Endothelial cell of umbilical vein (primary cell): ENCODE data around the gene SAPCD2. TPM values are rescaled to one million over a fixed set of nuclear protein-coding genes. Genes with fewer than 3 reads are reported as not detected.

ENCODE experiments used
- BruUV-seq: library from RNA; stranded (reverse); fragments of 400-500 nt; replicated peaks from 2 replicates; lab custom pipeline; 2021; lab: Mats Ljungman, UMichigan
- CTCF ChIA-PET: fragments of 300-600, 350-600 bp; sonication (Branson Sonifier 250); formaldehyde crosslinking; loops from one replicate; lab custom pipeline; 2021; ENCODE audit warnings: antibody characterized with exemption, inconsistent platforms; lab: Charles Lee
- POLR2A ChIA-PET: fragments of 300-600, 350-600 bp; sonication (Branson Sonifier 250); formaldehyde crosslinking; loops from one replicate; lab custom pipeline; 2021; ENCODE audit warnings: antibody characterized with exemption, inconsistent platforms; lab: Charles Lee
- DNase-seq: peaks from one replicate; pipeline ENCODE4 v3.0.0-alpha.2; 2011; ENCODE audit warnings: low read depth, low spot score
- FAIRE-seq: peaks from 2 replicates; lab custom pipeline; 2011; peaks lifted over from hg19 to GRCh38; lab: Jason Lieb, UNC
- H2AFZ ChIP-seq: 2 replicates; pipeline ENCODE4 v1.6.0; 2012; ENCODE audit warnings: low read depth, low read length, control low read depth, inconsistent platforms
- H3K27ac ChIP-seq: 2 replicates; pipeline ENCODE4 v1.5.1; 2011; ENCODE audit warnings: low read depth, mild to moderate bottlenecking, control low read depth, low read length, moderate library complexity; ENCODE audit not compliant: insufficient read depth
- H3K27me3 ChIP-seq, 2 experiments: 2 replicates each; pipeline versions ENCODE4 v1.6.0 to v1.6.1; 2011; ENCODE audit warnings: low read length in 2 of 2, mixed read lengths in 1 of 2; ENCODE audit not compliant: control insufficient read depth in 2 of 2, insufficient read depth in 2 of 2
- H3K36me3 ChIP-seq, 2 experiments: 2 replicates in 1 of 2; 3 replicates in 1 of 2; pipeline ENCODE4 v1.5.1; 2011; ENCODE audit warnings: low read length in 2 of 2, mild to moderate bottlenecking in 1 of 2, moderate library complexity in 1 of 2; ENCODE audit not compliant: control insufficient read depth in 2 of 2, insufficient read depth in 2 of 2; ENCODE audit errors: extremely low read depth in 1 of 2
- H3K4me1 ChIP-seq: 3 replicates; pipeline ENCODE4 v1.5.1; 2011; ENCODE audit warnings: mild to moderate bottlenecking, low read length; ENCODE audit not compliant: control insufficient read depth, insufficient read depth; ENCODE audit errors: extremely low read depth
- H3K4me2 ChIP-seq: 2 replicates; pipeline ENCODE4 v1.6.1; 2011; ENCODE audit warnings: low read length, control low read depth, mixed read lengths; ENCODE audit not compliant: insufficient read depth
- H3K4me3 ChIP-seq, 3 experiments: fragments of 200-600 bp in 1 of 3; sonication (generic), shearing (Covaris generic) in 1 of 3; replicated peaks in 1 of 3; 2 replicates each; pipeline ENCODE4 v1.5.1; 2011 to 2016; ENCODE audit warnings: control low read depth in 3 of 3, low read length in 3 of 3, mild to moderate bottlenecking in 2 of 3, inconsistent platforms in 1 of 3, low read depth in 1 of 3, moderate library complexity in 1 of 3; ENCODE audit not compliant: insufficient read depth in 1 of 3
- H3K79me2 ChIP-seq: 2 replicates; pipeline ENCODE4 v1.6.0; 2012; ENCODE audit warnings: low read length, inconsistent platforms; ENCODE audit not compliant: control insufficient read depth, insufficient read depth
- H3K9ac ChIP-seq: replicated peaks from 2 replicates; pipeline ENCODE3; 2011; ENCODE audit warnings: low read length, control low read depth; ENCODE audit not compliant: insufficient read depth; ENCODE audit errors: extremely low read depth
- H3K9me1 ChIP-seq: replicated peaks from 3 replicates; pipeline ENCODE4 v1.6.0; 2011; ENCODE audit warnings: mild to moderate bottlenecking, low read length; ENCODE audit not compliant: control insufficient read depth, insufficient read depth; ENCODE audit errors: extremely low read depth
- H3K9me3 ChIP-seq: replicated peaks from 2 replicates; pipeline ENCODE4 v1.5.1; 2012; ENCODE audit warnings: low read length, inconsistent platforms; ENCODE audit not compliant: control insufficient read depth, insufficient read depth
- H4K20me1 ChIP-seq: replicated peaks from 2 replicates; pipeline ENCODE3; 2011; ENCODE audit warnings: mild to moderate bottlenecking, low read length; ENCODE audit not compliant: control insufficient read depth, insufficient read depth; ENCODE audit errors: extremely low read depth
- CTCF ChIP-seq, 2 donors: IDR thresholded peaks; 1 replicate in 1 of 2; 2 replicates in 1 of 2; pipeline ENCODE4 v1.5.1; 2011; ENCODE audit warnings: low read length in 2 of 2, mild to moderate bottlenecking in 2 of 2, moderate library complexity in 2 of 2, control low read depth in 1 of 2, inconsistent platforms in 1 of 2, low read depth in 1 of 2; ENCODE audit not compliant: insufficient read depth in 1 of 2; ENCODE audit errors: extremely low read depth in 1 of 2
- EZH2 ChIP-seq: IDR thresholded peaks from 2 replicates; pipeline ENCODE4 v1.6.1; 2012; ENCODE audit warnings: borderline replicate concordance, low read depth, mild to moderate bottlenecking, moderate library complexity, low read length, inconsistent platforms; ENCODE audit not compliant: severe bottlenecking
- FOS ChIP-seq: IDR thresholded peaks from 2 replicates; pipeline ENCODE4 v1.6.1; 2011; ENCODE audit warnings: mild to moderate bottlenecking, low read length, moderate library complexity, borderline replicate concordance; ENCODE audit not compliant: insufficient read depth
- GATA2 ChIP-seq: IDR thresholded peaks from 2 replicates; pipeline ENCODE4 v1.7.0; 2011; ENCODE audit warnings: low read depth, mild to moderate bottlenecking, moderate library complexity, mixed read lengths, low read length; ENCODE audit not compliant: insufficient read length, insufficient read depth
- JUN ChIP-seq: IDR thresholded peaks from 2 replicates; pipeline ENCODE4 v1.6.1; 2011; ENCODE audit warnings: borderline replicate concordance, low read depth; ENCODE audit not compliant: insufficient read length, insufficient read depth
- MAX ChIP-seq: IDR thresholded peaks from 2 replicates; pipeline ENCODE4 v1.6.1; 2011; ENCODE audit not compliant: insufficient read depth, insufficient read length
- MYC ChIP-seq: IDR thresholded peaks from one replicate; pipeline ENCODE4 v1.6.1; 2011; ENCODE audit warnings: mild to moderate bottlenecking, low read depth, low read length
- POLR2A ChIP-seq: IDR thresholded peaks from 2 replicates; pipeline ENCODE4 v1.6.1; 2012; ENCODE audit warnings: low read depth, mild to moderate bottlenecking, control low read depth, low read length
- POLR2AphosphoS5 ChIP-seq: IDR thresholded peaks from 2 replicates; pipeline ENCODE4 v1.6.1; 2012; ENCODE audit warnings: low read depth, mild to moderate bottlenecking, control low read depth, low read length, moderate library complexity; ENCODE audit not compliant: insufficient read depth
- dilution Hi-C: fragments of 300-500 bp; cut with MboI; formaldehyde crosslinking; loops from one replicate; pipeline ENCODE4 v1.15.0; 2019; ENCODE audit warnings: low sequenced_read_pairs; ENCODE audit not compliant: extremely low pct_ligation_motif_present
- intact Hi-C: fragments of 100-400 bp; cut with micrococcal nuclease; formaldehyde crosslinking; loops from one replicate; pipeline ENCODE4 v1.10.0; 2022
- polyA plus RNA-seq, 4 experiments: library from polyadenylated mRNA; depleted of rRNA in 3 of 4; stranded (reverse) in 3 of 4; unstranded in 1 of 4; fragments of >200 nt; gene quantifications; 2 replicates each; pipeline versions ENCODE4 v1.2.1 to v1.2.3, GENCODE V29; 2011 to 2012; ENCODE audit warnings: missing spikeins in 1 of 4
- total RNA-seq: library from RNA; stranded (reverse); gene quantifications from 2 replicates; pipeline ENCODE4 v1.2.3, GENCODE V29; 2021

Gene SAPCD2
- total and polyA plus RNA-seq, 2 donors (not counting 3 experiments of a cell fraction or from before 2014, with no cell fraction given): 11.5 to 27.8 TPM

GRCh38 chr9:137064880-137065164 is 5.5 kb downstream of the SAPCD2 start:
- H3K36me3 ChIP-seq: no peaks in the 10 kb centered on the region
- CTCF ChIA-PET: interaction anchor here (1.5 to 8.0 kb wide), 3 partner anchors 17 to 37 kb away, joined by 4 to 152 read pairs (median 34); partner anchors contain the start of gene NPDC1
- no peak overlapping the region for H3K4me3 ChIP-seq
- no peak for FAIRE-seq
- peaks cover 9% of the 10 kb centered on the region for H3K79me2 ChIP-seq
- no peak overlapping the region for H2AFZ ChIP-seq
- no peak overlapping the region for H3K4me2 ChIP-seq
- H3K4me1 ChIP-seq: peaks cover 5% of the 10 kb centered on the region
- no peaks in the 10 kb centered on the region for H3K27me3 ChIP-seq
- no peaks in the 10 kb centered on the region for H3K9me1 ChIP-seq
- no peaks in the 10 kb centered on the region for H4K20me1 ChIP-seq
- dilution Hi-C loops: no loop called here
- no TSS peak for BruUV-seq
- POLR2A ChIA-PET: no interaction called here
- H3K9me3 ChIP-seq: no peaks in the 10 kb centered on the region
- H3K9ac ChIP-seq: no peak overlapping the region
- no peak overlapping the region for H3K27ac ChIP-seq
- intact Hi-C loops: loop anchor here (1.0 kb wide), 2 partner anchors 36 to 278 kb away; no protein-coding TSS in a partner anchor
- TF ChIP-seq JUN: no peak
- TF ChIP-seq GATA2: no peak
- TF ChIP-seq MAX: no peak
- no peak for TF ChIP-seq FOS
- TF ChIP-seq POLR2AphosphoS5: no peak
- no peak for TF ChIP-seq EZH2
- TF ChIP-seq POLR2A: no peak
- TF ChIP-seq MYC: no peak
- no peak for TF ChIP-seq CTCF (IDR thresholded peaks at IDR 0.05; ENCODE audit: extremely low read depth in 1 of 2, insufficient read depth in 1 of 2, low read depth in 1 of 2, low read length in 2 of 2)
- no peak for DNase-seq
